Measurements from ENCODE around the gene SYT15. TPM values are rescaled to one million over a fixed set of nuclear protein-coding genes. Genes with fewer than 3 reads are reported as not detected.

SYT15 gene
- total RNA-seq, 3 donors from 2014 or later (not counting 1 experiment from before 2014, with no cell fraction given): 1.00 to 2.0 (median 1.1) TPM

- Mint-ChIP-seq H3K9me3 (no peaks in the 10 kb centered on the region), H3K4me3 (no peak overlapping the region), H3K4me1 (peaks cover 5 to 17% of the 10 kb centered on the region in 2 donors), H3K27ac (no peak overlapping the region), H3K27me3 (ENCODE audit: low read depth in 2 of 2) (peaks cover 0 to 7% of the 10 kb centered on the region in 2 donors), H3K36me3 (no peaks in the 10 kb centered on the region)
- ATAC-seq (no peak), DNase-seq (no peak)
- TF ChIP-seq CTCF (IDR thresholded peaks at IDR 0.05): no peak
- WGBS (ENCODE audit: insufficient coverage): 69% methylated on average over 2 of the region's 2 CpGs
- peaks cover 5% of the 10 kb centered on the region for H3K4me1 ChIP-seq (ENCODE audit: control insufficient read depth, insufficient read depth, low read length)
- no peak overlapping the region for H3K4me3 ChIP-seq (ENCODE audit: low read length)
- intact Hi-C loops (cut with micrococcal nuclease): loop anchor here (2.0 kb wide), 1 partner anchor 15 kb away; no protein-coding TSS in a partner anchor
- peaks cover 22% of the 10 kb centered on the region for H3K27me3 ChIP-seq (ENCODE audit: control insufficient read depth, insufficient read depth, low read length)
- H3K27ac ChIP-seq (ENCODE audit: low read length): no peak overlapping the region
- no peaks in the 10 kb centered on the region for H3K36me3 ChIP-seq (ENCODE audit: control insufficient read depth, insufficient read depth, low read length)
- no peaks in the 10 kb centered on the region for H3K9me3 ChIP-seq (ENCODE audit: control insufficient read depth, insufficient read depth, low read length)
Observed at GRCh38 chr10:46553238-46554049, 25.5 kb upstream of the SYT15 start.

- no peak overlapping the region for H3K4me3 ChIP-seq (ENCODE audit: low read length)
- peaks cover 0 to 7% of the 10 kb centered on the region in 2 donors for H3K27me3 Mint-ChIP-seq (ENCODE audit: low read depth in 2 of 2)
- no peak overlapping the region for H3K27ac ChIP-seq (ENCODE audit: low read length)
- no peaks in the 10 kb centered on the region for H3K9me3 ChIP-seq (ENCODE audit: control insufficient read depth, insufficient read depth, low read length)
- DNase-seq: no peak
- H3K4me1 Mint-ChIP-seq: peaks cover 5 to 17% of the 10 kb centered on the region in 2 donors
- intact Hi-C loops (cut with micrococcal nuclease): loop anchor here (2.0 kb wide), 1 partner anchor 15 kb away; no protein-coding TSS in a partner anchor
- H3K36me3 ChIP-seq (ENCODE audit: control insufficient read depth, insufficient read depth, low read length): no peaks in the 10 kb centered on the region
- H3K36me3 Mint-ChIP-seq: no peaks in the 10 kb centered on the region
- no peak for TF ChIP-seq CTCF (IDR thresholded peaks at IDR 0.05)
- peaks cover 5% of the 10 kb centered on the region for H3K4me1 ChIP-seq (ENCODE audit: control insufficient read depth, insufficient read depth, low read length)
- H3K4me3 Mint-ChIP-seq: no peak overlapping the region
- H3K9me3 Mint-ChIP-seq: no peaks in the 10 kb centered on the region
- no peak for ATAC-seq
- H3K27me3 ChIP-seq (ENCODE audit: control insufficient read depth, insufficient read depth, low read length): peaks cover 22% of the 10 kb centered on the region
- 88% methylated on average over 7 of the region's 7 CpGs for WGBS (ENCODE audit: insufficient coverage)
- H3K27ac Mint-ChIP-seq: no peak overlapping the region
Observed at GRCh38 chr10:46554166-46554781, 24.7 kb upstream of the SYT15 start.

- Histone ChIP-seq H3K36me3 (ENCODE audit: control insufficient read depth, insufficient read depth, low read length) (no peaks in the 10 kb centered on the region), H3K4me1 (ENCODE audit: control insufficient read depth, insufficient read depth, low read length) (peaks cover 5% of the 10 kb centered on the region), H3K27ac (ENCODE audit: low read length) (no peak overlapping the region), H3K4me3 (ENCODE audit: low read length) (no peak overlapping the region), H3K27me3 (ENCODE audit: control insufficient read depth, insufficient read depth, low read length) (peaks cover 23% of the 10 kb centered on the region), H3K9me3 (ENCODE audit: control insufficient read depth, insufficient read depth, low read length) (no peaks in the 10 kb centered on the region)
- intact Hi-C loops (cut with micrococcal nuclease): loop anchor here (2.0 kb wide), 1 partner anchor 17 kb away; no protein-coding TSS in a partner anchor
- Mint-ChIP-seq H3K9me3 (no peaks in the 10 kb centered on the region), H3K27me3 (ENCODE audit: low read depth in 2 of 2) (peaks cover 0 to 7% of the 10 kb centered on the region in 2 donors), H3K4me3 (no peak overlapping the region), H3K27ac (no peak overlapping the region), H3K4me1 (peaks cover 5 to 17% of the 10 kb centered on the region in 2 donors), H3K36me3 (no peaks in the 10 kb centered on the region)
- DNase-seq (peak in 1 of 2 donors; percentile 7), ATAC-seq (no peak)
- no peak for TF ChIP-seq CTCF (IDR thresholded peaks at IDR 0.05)
- whole genome bisulfite sequencing (ENCODE audit: insufficient coverage): 55% methylated on average over 4 of the region's 4 CpGs
Observed at GRCh38 chr10:46555366-46555712, 23.6 kb upstream of the SYT15 start.

All from natural killer cell (primary cell).